GM15510 (cell line): ENCODE data around the gene ITGB2.

Source experiments
- POLR2A ChIP-seq: IDR thresholded peaks from 3 replicates; pipeline ENCODE4 v1.6.1; 2011; ENCODE audit warnings: borderline replicate concordance; ENCODE audit not compliant: insufficient read length; ENCODE audit errors: extremely low read depth

Gene ITGB2

DNA sequence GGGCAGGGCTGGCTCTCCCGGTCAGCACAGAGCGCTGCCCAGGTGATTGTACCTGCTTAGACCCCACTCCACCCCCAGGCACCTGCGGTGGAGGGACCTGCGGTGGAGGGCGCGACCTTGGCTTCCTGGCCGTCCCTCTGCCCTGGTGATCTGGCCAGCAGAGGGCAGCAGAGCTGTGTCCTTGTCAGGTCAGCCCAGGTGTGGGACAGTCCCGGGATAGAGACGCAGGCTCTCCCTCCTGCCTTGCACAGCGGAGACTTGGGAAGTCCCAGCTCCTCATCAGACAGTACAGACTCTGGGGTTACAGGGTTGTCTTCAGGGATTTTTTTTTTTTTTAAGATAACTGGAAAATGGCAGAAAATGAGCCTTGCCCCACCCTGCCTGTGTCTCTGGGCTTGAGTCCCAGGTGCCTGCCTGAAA lies 29.1 kb upstream of the ITGB2 start:
- no peak for TF ChIP-seq POLR2A

DNA sequence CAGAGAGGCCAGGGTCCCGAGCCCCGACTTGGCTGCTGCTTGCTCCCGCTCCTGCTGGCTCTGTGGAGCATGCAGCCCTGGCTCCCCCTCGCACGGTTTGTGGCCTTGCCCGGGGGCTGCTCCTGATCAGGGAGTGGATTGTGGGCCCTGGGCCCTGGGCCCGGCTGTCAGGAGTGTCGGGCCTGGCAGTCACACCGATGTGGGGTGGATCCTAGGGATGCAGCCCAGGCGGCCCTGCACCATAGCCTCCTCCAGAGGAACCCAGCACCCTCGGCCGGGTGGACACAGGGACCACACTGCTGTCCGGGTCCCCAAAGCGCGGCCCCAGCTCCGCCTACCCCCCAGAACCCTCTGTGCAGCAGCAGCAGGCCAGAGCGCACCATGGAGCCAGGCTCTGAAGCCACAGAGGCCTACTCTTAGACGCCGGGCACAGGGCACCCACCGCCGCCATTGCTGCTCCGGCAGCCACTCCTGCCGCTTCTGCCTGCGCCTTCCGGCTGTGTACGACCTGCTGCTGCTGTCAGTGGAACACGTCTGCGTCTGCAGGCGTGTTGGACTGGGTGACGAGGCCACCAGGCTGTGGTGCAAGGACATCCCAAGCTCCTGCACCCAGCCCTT lies 28.6 kb upstream of the ITGB2 start:
- no peak for TF ChIP-seq POLR2A

- TF ChIP-seq POLR2A = no peak
Measured at GRCh38 chr21:44948426-44949120, 27.9 kb upstream of the ITGB2 start.

GRCh38 chr21:44947930-44948331 lies 27.2 kb upstream of the ITGB2 start:
- no peak for TF ChIP-seq POLR2A

- no peak for TF ChIP-seq POLR2A
Measured at GRCh38 chr21:44947111-44947929, 26.6 kb upstream of the ITGB2 start.

DNA sequence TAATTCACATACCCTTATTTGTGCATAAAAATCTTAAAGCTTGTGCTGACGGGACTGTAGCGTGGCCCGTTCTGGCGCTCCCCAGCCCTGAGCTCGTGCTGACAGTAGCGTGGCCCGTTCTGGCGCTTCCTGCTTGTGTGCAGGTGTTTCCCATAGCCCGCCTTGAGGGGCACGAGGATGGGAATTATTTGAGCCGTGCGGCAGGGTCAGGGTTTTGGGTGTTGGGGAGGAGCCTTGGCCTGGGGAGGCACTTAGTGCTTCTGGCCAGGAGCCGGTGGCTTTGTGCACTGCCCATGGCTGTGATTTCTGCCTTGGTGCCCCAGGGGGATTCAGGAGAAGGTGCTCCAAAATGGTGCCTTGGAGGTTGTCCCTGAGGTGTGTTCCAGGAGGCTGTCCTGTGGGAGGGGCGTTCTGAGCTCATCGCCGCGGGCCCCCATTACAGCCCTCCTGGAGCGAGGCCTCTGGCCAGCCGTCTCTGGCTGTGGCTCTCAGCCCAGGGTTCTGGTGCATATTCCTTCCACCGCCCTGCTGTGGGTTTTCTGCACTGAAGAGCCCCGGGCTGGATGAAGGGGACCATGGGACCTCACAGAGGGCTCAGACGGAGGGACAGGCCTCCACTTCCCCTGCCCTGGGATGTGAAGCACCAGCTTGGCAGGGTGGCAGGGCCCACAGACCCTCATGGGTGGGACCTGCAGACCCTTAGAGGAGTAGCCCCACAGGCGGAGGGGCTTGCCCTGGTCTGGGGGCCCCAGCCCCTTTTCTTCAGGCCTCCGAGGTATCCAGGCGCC lies 25.7 kb upstream of the ITGB2 start:
- no peak for TF ChIP-seq POLR2A

- TF ChIP-seq POLR2A = no peak
Measured at GRCh38 chr21:44944596-44944995, 23.9 kb upstream of the ITGB2 start.

- no peak for TF ChIP-seq POLR2A
Measured at GRCh38 chr21:44943686-44944550, 23.2 kb upstream of the ITGB2 start.

- TF ChIP-seq POLR2A = no peak
Measured at GRCh38 chr21:44943005-44943685, 22.4 kb upstream of the ITGB2 start.

DNA sequence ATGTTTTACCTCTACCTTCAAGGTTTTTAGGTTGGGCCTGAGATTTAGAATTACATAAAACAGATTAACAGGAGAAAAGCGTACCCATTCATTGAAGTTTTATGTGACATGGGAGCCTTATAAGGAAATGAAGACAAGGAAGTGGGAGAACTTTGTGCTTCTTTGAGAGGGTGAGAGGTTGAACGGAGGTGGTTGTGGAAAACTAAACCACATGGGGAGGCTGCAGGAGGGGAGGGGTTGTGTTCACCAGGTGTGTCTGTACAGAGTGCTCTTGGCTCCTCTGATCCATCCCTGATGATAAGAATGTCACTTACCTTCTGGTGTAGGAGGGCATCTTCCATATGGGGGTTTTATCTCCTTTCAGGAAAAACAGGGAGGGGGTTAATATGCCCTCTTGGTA lies 21.9 kb upstream of the ITGB2 start:
- TF ChIP-seq POLR2A = no peak

DNA sequence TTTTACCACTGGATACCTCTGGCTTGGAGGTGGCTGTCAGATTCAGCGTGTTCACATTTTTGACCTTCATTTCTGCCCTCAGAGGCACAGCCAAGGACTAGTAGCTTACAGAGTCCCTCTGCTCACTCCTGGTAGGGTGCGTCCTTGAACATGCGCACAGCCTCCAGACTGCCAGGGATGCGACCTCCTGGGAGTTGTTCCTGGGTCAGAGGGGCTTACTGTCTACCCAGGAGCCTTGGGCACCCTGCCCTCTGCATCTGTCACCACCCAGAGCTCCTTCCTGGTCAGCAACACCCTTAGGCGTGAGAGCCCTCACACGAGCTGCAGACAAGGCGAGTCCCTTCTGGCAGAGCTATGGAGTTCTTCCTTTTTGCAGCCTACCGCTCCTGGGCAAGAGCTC lies 20.9 kb upstream of the ITGB2 start:
- no peak for TF ChIP-seq POLR2A

DNA sequence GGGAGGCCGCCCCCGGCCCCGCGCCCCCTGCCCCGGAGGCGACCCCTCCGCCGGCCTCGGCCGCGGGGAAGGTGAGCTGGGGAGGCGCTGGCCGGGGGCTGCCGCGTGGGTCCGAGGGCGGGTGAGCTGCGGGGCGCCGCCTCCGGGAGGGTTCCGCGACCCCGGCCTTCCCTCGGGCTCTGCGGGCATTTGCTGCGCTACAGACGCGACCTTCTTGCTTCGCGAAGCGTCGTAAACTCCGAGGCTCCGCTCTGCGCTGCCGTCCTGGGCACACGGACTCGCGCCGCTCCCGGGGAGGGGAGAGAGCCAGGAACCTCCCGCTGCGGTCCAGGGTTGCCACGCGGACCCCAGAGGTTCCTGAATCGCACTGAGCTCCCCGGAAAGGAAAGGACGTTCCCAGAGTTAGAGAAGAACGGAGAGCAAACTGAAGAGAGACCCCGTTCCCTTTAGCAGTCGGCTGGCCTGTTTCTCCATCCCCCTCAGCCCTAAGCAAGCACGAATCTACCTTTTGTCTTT lies 19.5 kb upstream of the ITGB2 start:
- no peak for TF ChIP-seq POLR2A

GRCh38 chr21:44939532-44940115 lies 18.9 kb upstream of the ITGB2 start, which contains the start of gene SLX9:
Gene SLX9, plus strand, starts transcription at chr21:44940029. Its CDS starts 29 bp downstream, at chr21:44940058.
- TF ChIP-seq POLR2A = peak; percentile 77
